ENCODE results near the gene S1PR4.

S1PR4 gene

DNA sequence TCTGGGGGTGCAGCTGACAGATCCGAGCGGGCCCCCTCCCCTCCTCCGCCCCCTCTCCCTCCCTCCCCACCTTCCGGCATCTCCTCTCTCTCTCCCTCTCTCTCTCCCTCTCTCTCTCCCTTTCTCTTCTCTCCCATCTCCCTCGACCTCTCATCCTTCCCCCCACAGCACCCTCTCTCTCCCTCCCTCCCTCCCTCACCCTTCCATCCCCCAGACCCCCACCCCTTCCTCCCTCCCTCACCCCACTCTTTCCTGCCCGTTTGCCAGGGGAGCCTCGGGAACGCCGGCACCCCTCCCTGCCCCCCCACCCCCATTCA is 46.6 kb downstream of the S1PR4 start:
- DNase-seq = no peak

- DNase-seq = no peak
Measured at GRCh38 chr19:3225677-3226093, 47.1 kb downstream of the S1PR4 start.

- DNase-seq = no peak
Measured at GRCh38 chr19:3227054-3227626, 48.6 kb downstream of the S1PR4 start.

GRCh38 chr19:3229346-3229743 is 50.8 kb downstream of the S1PR4 start:
- DNase-seq = no peak
